Measurements from ENCODE around the gene NINL.

DNA sequence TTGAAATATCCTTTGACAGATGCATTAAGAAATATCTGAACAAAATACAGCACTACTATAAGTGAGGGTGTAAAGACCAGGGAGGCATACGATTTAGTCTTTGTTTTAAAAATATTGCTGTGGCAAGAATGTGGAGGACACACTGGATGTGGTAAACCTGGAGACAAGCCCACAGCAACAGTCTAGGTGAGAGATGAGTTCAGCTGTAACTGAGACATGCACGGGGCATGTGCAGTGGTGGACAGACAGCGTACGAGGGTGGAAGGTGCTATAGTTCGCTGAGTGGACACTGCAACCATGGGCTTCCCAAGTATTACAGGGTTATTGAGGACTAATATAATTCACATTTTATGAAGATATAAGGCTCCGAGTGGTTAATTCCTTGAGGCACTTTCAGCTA is 36.7 kb upstream of the NINL start:
- TF ChIP-seq, protein P1, sequence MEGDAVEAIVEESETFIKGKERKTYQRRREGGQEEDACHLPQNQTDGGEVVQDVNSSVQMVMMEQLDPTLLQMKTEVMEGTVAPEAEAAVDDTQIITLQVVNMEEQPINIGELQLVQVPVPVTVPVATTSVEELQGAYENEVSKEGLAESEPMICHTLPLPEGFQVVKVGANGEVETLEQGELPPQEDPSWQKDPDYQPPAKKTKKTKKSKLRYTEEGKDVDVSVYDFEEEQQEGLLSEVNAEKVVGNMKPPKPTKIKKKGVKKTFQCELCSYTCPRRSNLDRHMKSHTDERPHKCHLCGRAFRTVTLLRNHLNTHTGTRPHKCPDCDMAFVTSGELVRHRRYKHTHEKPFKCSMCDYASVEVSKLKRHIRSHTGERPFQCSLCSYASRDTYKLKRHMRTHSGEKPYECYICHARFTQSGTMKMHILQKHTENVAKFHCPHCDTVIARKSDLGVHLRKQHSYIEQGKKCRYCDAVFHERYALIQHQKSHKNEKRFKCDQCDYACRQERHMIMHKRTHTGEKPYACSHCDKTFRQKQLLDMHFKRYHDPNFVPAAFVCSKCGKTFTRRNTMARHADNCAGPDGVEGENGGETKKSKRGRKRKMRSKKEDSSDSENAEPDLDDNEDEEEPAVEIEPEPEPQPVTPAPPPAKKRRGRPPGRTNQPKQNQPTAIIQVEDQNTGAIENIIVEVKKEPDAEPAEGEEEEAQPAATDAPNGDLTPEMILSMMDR (IDR thresholded peaks at IDR 0.05 in 8 of 11, conservative IDR thresholded peaks at IDR 0.05 in 3 of 11), result no peak
- no peak for TF ChIP-seq POLR2A (IDR thresholded peaks at IDR 0.05)

Measured in spleen (tissue), 7 donors.